Measurements from ENCODE around the gene SOWAHA.

- TF ChIP-seq EZH2 (IDR thresholded peaks at IDR 0.05; ENCODE audit: borderline replicate concordance, insufficient read depth, low read depth, low read length, poor library complexity, severe bottlenecking) = no peak
- TF ChIP-seq CTCF (IDR thresholded peaks at IDR 0.05) = no peak
These were observed 4.2 kb upstream of the SOWAHA start for GRCh38 chr5:132808866-132809265.
